ENCODE data around the gene TLE1.

TLE1 gene

GRCh38 chr9:81618923-81619322 lies 70.4 kb downstream of the TLE1 start:
- H3K9me3 ChIP-seq (ENCODE audit: control insufficient read depth in 5 of 5, low read length in 5 of 5): no peaks in the 10 kb centered on the region
- no peak overlapping the region for H3K4me3 ChIP-seq (ENCODE audit: low read depth in 1 of 5, low read length in 5 of 5)
- no peaks in the 10 kb centered on the region for H3K27me3 ChIP-seq (ENCODE audit: control insufficient read depth in 5 of 5, insufficient read depth in 4 of 5, low read length in 5 of 5)
- H3K4me1 ChIP-seq (ENCODE audit: control insufficient read depth in 5 of 5, insufficient read depth in 5 of 5, low read length in 5 of 5): peaks cover 0 to 15% (median 11%) of the 10 kb centered on the region in 5 donors
- no peak overlapping the region for H3K9ac ChIP-seq (ENCODE audit: low read length in 5 of 5)
- peaks cover 20 to 45% (median 43%) of the 10 kb centered on the region in 5 donors for H3K36me3 ChIP-seq (ENCODE audit: control insufficient read depth in 5 of 5, insufficient read depth in 5 of 5, low read length in 5 of 5)
- H3K27ac ChIP-seq (ENCODE audit: low read depth, low read length): no peak overlapping the region

- H3K4me1 ChIP-seq (ENCODE audit: control insufficient read depth in 5 of 5, insufficient read depth in 5 of 5, low read length in 5 of 5): peaks cover 3 to 23% (median 20%) of the 10 kb centered on the region in 5 donors
- H3K27ac ChIP-seq (ENCODE audit: low read depth, low read length): no peak overlapping the region
- no peaks in the 10 kb centered on the region for H3K27me3 ChIP-seq (ENCODE audit: control insufficient read depth in 5 of 5, insufficient read depth in 4 of 5, low read length in 5 of 5)
- no peaks in the 10 kb centered on the region for H3K9me3 ChIP-seq (ENCODE audit: control insufficient read depth in 5 of 5, low read length in 5 of 5)
- H3K9ac ChIP-seq (ENCODE audit: low read length in 5 of 5): no peak overlapping the region
- H3K4me3 ChIP-seq (ENCODE audit: low read depth in 1 of 5, low read length in 5 of 5): no peak overlapping the region
- H3K36me3 ChIP-seq (ENCODE audit: control insufficient read depth in 5 of 5, insufficient read depth in 5 of 5, low read length in 5 of 5): peaks cover 30 to 54% (median 39%) of the 10 kb centered on the region in 5 donors
Observed at GRCh38 chr9:81616141-81616540, 73.2 kb downstream of the TLE1 start.

- Histone ChIP-seq H3K27ac (ENCODE audit: low read depth, low read length) (peak overlapping the region; percentile 84), H3K4me1 (ENCODE audit: control insufficient read depth in 5 of 5, insufficient read depth in 5 of 5, low read length in 5 of 5) (peaks cover 3 to 34% (median 27%) of the 10 kb centered on the region in 5 donors), H3K9ac (ENCODE audit: low read length in 5 of 5) (no peak overlapping the region), H3K27me3 (ENCODE audit: control insufficient read depth in 5 of 5, insufficient read depth in 4 of 5, low read length in 5 of 5) (no peaks in the 10 kb centered on the region), H3K4me3 (ENCODE audit: low read depth in 1 of 5, low read length in 5 of 5) (no peak overlapping the region), H3K9me3 (ENCODE audit: control insufficient read depth in 5 of 5, low read length in 5 of 5) (no peaks in the 10 kb centered on the region), H3K36me3 (ENCODE audit: control insufficient read depth in 5 of 5, insufficient read depth in 5 of 5, low read length in 5 of 5) (peaks cover 34 to 57% (median 51%) of the 10 kb centered on the region in 5 donors)
Observed at GRCh38 chr9:81614335-81614734, 75.0 kb downstream of the TLE1 start.

- H3K4me3 ChIP-seq (ENCODE audit: low read depth in 1 of 5, low read length in 5 of 5): peak overlapping the region in 1 of 5 donors; percentile 36
- H3K27ac ChIP-seq (ENCODE audit: low read depth, low read length): peak overlapping the region; percentile 84
- no peaks in the 10 kb centered on the region for H3K27me3 ChIP-seq (ENCODE audit: control insufficient read depth in 5 of 5, insufficient read depth in 4 of 5, low read length in 5 of 5)
- no peak overlapping the region for H3K9ac ChIP-seq (ENCODE audit: low read length in 5 of 5)
- no peaks in the 10 kb centered on the region for H3K9me3 ChIP-seq (ENCODE audit: control insufficient read depth in 5 of 5, low read length in 5 of 5)
- peaks cover 3 to 36% (median 30%) of the 10 kb centered on the region in 5 donors for H3K4me1 ChIP-seq (ENCODE audit: control insufficient read depth in 5 of 5, insufficient read depth in 5 of 5, low read length in 5 of 5)
- peaks cover 23 to 56% (median 50%) of the 10 kb centered on the region in 5 donors for H3K36me3 ChIP-seq (ENCODE audit: control insufficient read depth in 5 of 5, insufficient read depth in 5 of 5, low read length in 5 of 5)
Observed at GRCh38 chr9:81613002-81613812, 76.1 kb downstream of the TLE1 start.

- no peaks in the 10 kb centered on the region for H3K27me3 ChIP-seq (ENCODE audit: control insufficient read depth in 5 of 5, insufficient read depth in 4 of 5, low read length in 5 of 5)
- H3K9me3 ChIP-seq (ENCODE audit: control insufficient read depth in 5 of 5, low read length in 5 of 5): no peaks in the 10 kb centered on the region
- peaks cover 3 to 48% (median 41%) of the 10 kb centered on the region in 5 donors for H3K4me1 ChIP-seq (ENCODE audit: control insufficient read depth in 5 of 5, insufficient read depth in 5 of 5, low read length in 5 of 5)
- H3K9ac ChIP-seq (ENCODE audit: low read length in 5 of 5): no peak overlapping the region
- peaks cover 16 to 64% (median 53%) of the 10 kb centered on the region in 5 donors for H3K36me3 ChIP-seq (ENCODE audit: control insufficient read depth in 5 of 5, insufficient read depth in 5 of 5, low read length in 5 of 5)
- no peak overlapping the region for H3K27ac ChIP-seq (ENCODE audit: low read depth, low read length)
- H3K4me3 ChIP-seq (ENCODE audit: low read depth in 1 of 5, low read length in 5 of 5): no peak overlapping the region
Observed at GRCh38 chr9:81611664-81612063, 77.7 kb downstream of the TLE1 start.

GRCh38 chr9:81610740-81611107 lies 78.6 kb downstream of the TLE1 start:
- Histone ChIP-seq H3K4me1 (ENCODE audit: control insufficient read depth in 5 of 5, insufficient read depth in 5 of 5, low read length in 5 of 5) (peaks cover 3 to 48% (median 41%) of the 10 kb centered on the region in 5 donors), H3K4me3 (ENCODE audit: low read depth in 1 of 5, low read length in 5 of 5) (no peak overlapping the region), H3K27me3 (ENCODE audit: control insufficient read depth in 5 of 5, insufficient read depth in 4 of 5, low read length in 5 of 5) (no peaks in the 10 kb centered on the region), H3K27ac (ENCODE audit: low read depth, low read length) (no peak overlapping the region), H3K36me3 (ENCODE audit: control insufficient read depth in 5 of 5, insufficient read depth in 5 of 5, low read length in 5 of 5) (peaks cover 12 to 61% (median 48%) of the 10 kb centered on the region in 5 donors), H3K9ac (ENCODE audit: low read length in 5 of 5) (no peak overlapping the region), H3K9me3 (ENCODE audit: control insufficient read depth in 5 of 5, low read length in 5 of 5) (no peaks in the 10 kb centered on the region)

GRCh38 chr9:81609782-81610739 lies 79.3 kb downstream of the TLE1 start:
- no peak overlapping the region for H3K4me3 ChIP-seq (ENCODE audit: low read depth in 1 of 5, low read length in 5 of 5)
- H3K27me3 ChIP-seq (ENCODE audit: control insufficient read depth in 5 of 5, insufficient read depth in 4 of 5, low read length in 5 of 5): no peaks in the 10 kb centered on the region
- no peaks in the 10 kb centered on the region for H3K9me3 ChIP-seq (ENCODE audit: control insufficient read depth in 5 of 5, low read length in 5 of 5)
- peak overlapping the region; percentile 16 for H3K27ac ChIP-seq (ENCODE audit: low read depth, low read length)
- H3K9ac ChIP-seq (ENCODE audit: low read length in 5 of 5): no peak overlapping the region
- H3K36me3 ChIP-seq (ENCODE audit: control insufficient read depth in 5 of 5, insufficient read depth in 5 of 5, low read length in 5 of 5): peaks cover 10 to 58% (median 48%) of the 10 kb centered on the region in 5 donors
- H3K4me1 ChIP-seq (ENCODE audit: control insufficient read depth in 5 of 5, insufficient read depth in 5 of 5, low read length in 5 of 5): peaks cover 3 to 48% (median 41%) of the 10 kb centered on the region in 5 donors

GRCh38 chr9:81608289-81608657 lies 81.1 kb downstream of the TLE1 start:
- Histone ChIP-seq H3K4me1 (ENCODE audit: control insufficient read depth in 5 of 5, insufficient read depth in 5 of 5, low read length in 5 of 5) (peaks cover 3 to 38% (median 29%) of the 10 kb centered on the region in 5 donors), H3K27ac (ENCODE audit: low read depth, low read length) (peak overlapping the region; percentile 65), H3K4me3 (ENCODE audit: low read depth in 1 of 5, low read length in 5 of 5) (no peak overlapping the region), H3K27me3 (ENCODE audit: control insufficient read depth in 5 of 5, insufficient read depth in 4 of 5, low read length in 5 of 5) (no peaks in the 10 kb centered on the region), H3K9me3 (ENCODE audit: control insufficient read depth in 5 of 5, low read length in 5 of 5) (no peaks in the 10 kb centered on the region), H3K9ac (ENCODE audit: low read length in 5 of 5) (peak overlapping the region in 1 of 5 donors; percentile 37), H3K36me3 (ENCODE audit: control insufficient read depth in 5 of 5, insufficient read depth in 5 of 5, low read length in 5 of 5) (peaks cover 11 to 60% (median 54%) of the 10 kb centered on the region in 5 donors)

- Histone ChIP-seq H3K4me3 (ENCODE audit: low read depth in 1 of 5, low read length in 5 of 5) (no peak overlapping the region), H3K9ac (ENCODE audit: low read length in 5 of 5) (peak overlapping the region in 1 of 5 donors; percentile 37), H3K9me3 (ENCODE audit: control insufficient read depth in 5 of 5, low read length in 5 of 5) (no peaks in the 10 kb centered on the region), H3K27ac (ENCODE audit: low read depth, low read length) (peak overlapping the region; percentile 65), H3K36me3 (ENCODE audit: control insufficient read depth in 5 of 5, insufficient read depth in 5 of 5, low read length in 5 of 5) (peaks cover 15 to 62% (median 59%) of the 10 kb centered on the region in 5 donors), H3K4me1 (ENCODE audit: control insufficient read depth in 5 of 5, insufficient read depth in 5 of 5, low read length in 5 of 5) (peaks cover 0 to 33% (median 23%) of the 10 kb centered on the region in 5 donors), H3K27me3 (ENCODE audit: control insufficient read depth in 5 of 5, insufficient read depth in 4 of 5, low read length in 5 of 5) (no peaks in the 10 kb centered on the region)
Observed at GRCh38 chr9:81607593-81608288, 81.6 kb downstream of the TLE1 start.

All from subcutaneous abdominal adipose tissue (tissue), 5 donors.